ENCODE data around the gene OR52K2.
"Not testable (repeated sequence)": the region's sequence is repeated elsewhere in the genome, so short reads cannot be mapped to it uniquely, and the experiment has no call there.

The OR52K2 gene

GRCh38 chr11:4448995-4449394 is at the start of gene OR52K2:
Gene OR52K2 (plus strand): TSS chr11:4449295. CDS start chr11:4449340, 45 bp downstream.
- no peaks in the 10 kb centered on the region for H3K4me1 ChIP-seq (ENCODE audit: insufficient read depth, insufficient read length)
- H3K27me3 ChIP-seq (ENCODE audit: insufficient read depth, insufficient read length) = no peaks in the 10 kb centered on the region
- H3K36me3 ChIP-seq (ENCODE audit: insufficient read depth, insufficient read length, low read length) = no peaks in the 10 kb centered on the region
- no peak within 1 kb of the TSS for H3K9ac ChIP-seq (ENCODE audit: insufficient read length, low read depth)
- H3K4me3 ChIP-seq (ENCODE audit: insufficient read length, low read depth) = no peak within 1 kb of the TSS
- no peak for DNase-seq (ENCODE audit: low read depth, low spot score)
- TF ChIP-seq SUZ12 (IDR thresholded peaks at IDR 0.05; ENCODE audit: extremely low read depth, insufficient read depth, insufficient read length) (no peak), YY1 (IDR thresholded peaks at IDR 0.05; ENCODE audit: insufficient read depth, insufficient read length) (no peak), ZNF274 (IDR thresholded peaks at IDR 0.05; ENCODE audit: low read depth, low read length) (no peak)
- H3K9me3 ChIP-seq (ENCODE audit: insufficient read depth, low read length) = peaks cover 1% of the 10 kb centered on the region; the same call in 1 of the 2 replicates

GRCh38 chr11:4406206-4406605 is 42.9 kb upstream of the OR52K2 start:
- H3K9ac ChIP-seq (ENCODE audit: insufficient read length, low read depth); H3K36me3 ChIP-seq (ENCODE audit: insufficient read depth, insufficient read length, low read length); H3K9me3 ChIP-seq (ENCODE audit: insufficient read depth, low read length); DNase-seq (ENCODE audit: low read depth, low spot score); H3K27me3 ChIP-seq (ENCODE audit: insufficient read depth, insufficient read length); H3K4me1 ChIP-seq (ENCODE audit: insufficient read depth, insufficient read length); H3K4me3 ChIP-seq (ENCODE audit: insufficient read length, low read depth): not testable (repeated sequence)

- Histone ChIP-seq H3K4me3 (ENCODE audit: insufficient read length, low read depth) (no peak overlapping the region), H3K9me3 (ENCODE audit: insufficient read depth, low read length) (no peaks in the 10 kb centered on the region), H3K4me1 (ENCODE audit: insufficient read depth, insufficient read length) (no peaks in the 10 kb centered on the region), H3K36me3 (ENCODE audit: insufficient read depth, insufficient read length, low read length) (no peaks in the 10 kb centered on the region), H3K9ac (ENCODE audit: insufficient read length, low read depth) (no peak overlapping the region), H3K27me3 (ENCODE audit: insufficient read depth, insufficient read length) (no peaks in the 10 kb centered on the region)
- no peak for DNase-seq (ENCODE audit: low read depth, low spot score)
- TF ChIP-seq YY1 (IDR thresholded peaks at IDR 0.05; ENCODE audit: insufficient read depth, insufficient read length) = no peak
- TF ChIP-seq SUZ12 (IDR thresholded peaks at IDR 0.05; ENCODE audit: extremely low read depth, insufficient read depth, insufficient read length) = no peak
- TF ChIP-seq ZNF274 (IDR thresholded peaks at IDR 0.05; ENCODE audit: low read depth, low read length) = no peak
These were observed 32.8 kb upstream of the OR52K2 start for GRCh38 chr11:4416306-4416705.

GRCh38 chr11:4416816-4417215 is 32.3 kb upstream of the OR52K2 start:
- Histone ChIP-seq H3K4me3 (ENCODE audit: insufficient read length, low read depth) (no peak overlapping the region), H3K9me3 (ENCODE audit: insufficient read depth, low read length) (no peaks in the 10 kb centered on the region), H3K27me3 (ENCODE audit: insufficient read depth, insufficient read length) (no peaks in the 10 kb centered on the region), H3K36me3 (ENCODE audit: insufficient read depth, insufficient read length, low read length) (no peaks in the 10 kb centered on the region), H3K4me1 (ENCODE audit: insufficient read depth, insufficient read length) (no peaks in the 10 kb centered on the region), H3K9ac (ENCODE audit: insufficient read length, low read depth) (no peak overlapping the region)
- TF ChIP-seq SUZ12 (IDR thresholded peaks at IDR 0.05; ENCODE audit: extremely low read depth, insufficient read depth, insufficient read length) = no peak
- no peak for TF ChIP-seq YY1 (IDR thresholded peaks at IDR 0.05; ENCODE audit: insufficient read depth, insufficient read length)
- TF ChIP-seq ZNF274 (IDR thresholded peaks at IDR 0.05; ENCODE audit: low read depth, low read length) = no peak
- DNase-seq (ENCODE audit: low read depth, low spot score) = no peak

GRCh38 chr11:4418403-4418802 is 30.7 kb upstream of the OR52K2 start:
- H3K36me3 ChIP-seq (ENCODE audit: insufficient read depth, insufficient read length, low read length) = no peaks in the 10 kb centered on the region
- no peak overlapping the region for H3K9ac ChIP-seq (ENCODE audit: insufficient read length, low read depth)
- no peak for DNase-seq (ENCODE audit: low read depth, low spot score)
- H3K4me3 ChIP-seq (ENCODE audit: insufficient read length, low read depth) = no peak overlapping the region
- no peaks in the 10 kb centered on the region for H3K9me3 ChIP-seq (ENCODE audit: insufficient read depth, low read length)
- TF ChIP-seq SUZ12 (IDR thresholded peaks at IDR 0.05; ENCODE audit: extremely low read depth, insufficient read depth, insufficient read length) = no peak
- TF ChIP-seq YY1 (IDR thresholded peaks at IDR 0.05; ENCODE audit: insufficient read depth, insufficient read length) = no peak
- H3K27me3 ChIP-seq (ENCODE audit: insufficient read depth, insufficient read length) = no peaks in the 10 kb centered on the region
- no peaks in the 10 kb centered on the region for H3K4me1 ChIP-seq (ENCODE audit: insufficient read depth, insufficient read length)

- TF ChIP-seq ZNF274 (IDR thresholded peaks at IDR 0.05; ENCODE audit: low read depth, low read length) = no peak
- TF ChIP-seq YY1 (IDR thresholded peaks at IDR 0.05; ENCODE audit: insufficient read depth, insufficient read length) = no peak
- no peak for TF ChIP-seq SUZ12 (IDR thresholded peaks at IDR 0.05; ENCODE audit: extremely low read depth, insufficient read depth, insufficient read length)
- H3K4me3 ChIP-seq (ENCODE audit: insufficient read length, low read depth) = no peak overlapping the region
- no peaks in the 10 kb centered on the region for H3K9me3 ChIP-seq (ENCODE audit: insufficient read depth, low read length)
- no peak overlapping the region for H3K9ac ChIP-seq (ENCODE audit: insufficient read length, low read depth)
- H3K36me3 ChIP-seq (ENCODE audit: insufficient read depth, insufficient read length, low read length) = no peaks in the 10 kb centered on the region
- no peaks in the 10 kb centered on the region for H3K27me3 ChIP-seq (ENCODE audit: insufficient read depth, insufficient read length)
- H3K4me1 ChIP-seq (ENCODE audit: insufficient read depth, insufficient read length) = no peaks in the 10 kb centered on the region
- no peak for DNase-seq (ENCODE audit: low read depth, low spot score)
These were observed 19.0 kb upstream of the OR52K2 start for GRCh38 chr11:4430051-4430450.

- TF ChIP-seq SUZ12 (IDR thresholded peaks at IDR 0.05; ENCODE audit: extremely low read depth, insufficient read depth, insufficient read length) (no peak), ZNF274 (IDR thresholded peaks at IDR 0.05; ENCODE audit: low read depth, low read length) (no peak), YY1 (IDR thresholded peaks at IDR 0.05; ENCODE audit: insufficient read depth, insufficient read length) (no peak)
- DNase-seq (ENCODE audit: low read depth, low spot score) = no peak
- no peaks in the 10 kb centered on the region for H3K27me3 ChIP-seq (ENCODE audit: insufficient read depth, insufficient read length)
- no peaks in the 10 kb centered on the region for H3K9me3 ChIP-seq (ENCODE audit: insufficient read depth, low read length)
- no peak overlapping the region for H3K4me3 ChIP-seq (ENCODE audit: insufficient read length, low read depth)
- no peaks in the 10 kb centered on the region for H3K36me3 ChIP-seq (ENCODE audit: insufficient read depth, insufficient read length, low read length)
- no peaks in the 10 kb centered on the region for H3K4me1 ChIP-seq (ENCODE audit: insufficient read depth, insufficient read length)
- no peak overlapping the region for H3K9ac ChIP-seq (ENCODE audit: insufficient read length, low read depth)
These were observed 15.2 kb upstream of the OR52K2 start for GRCh38 chr11:4433856-4434255.

- H3K9ac ChIP-seq (ENCODE audit: insufficient read length, low read depth) = no peak overlapping the region
- no peaks in the 10 kb centered on the region for H3K36me3 ChIP-seq (ENCODE audit: insufficient read depth, insufficient read length, low read length)
- H3K4me3 ChIP-seq (ENCODE audit: insufficient read length, low read depth) = no peak overlapping the region
- H3K27me3 ChIP-seq (ENCODE audit: insufficient read depth, insufficient read length) = no peaks in the 10 kb centered on the region
- H3K4me1 ChIP-seq (ENCODE audit: insufficient read depth, insufficient read length) = no peaks in the 10 kb centered on the region
- DNase-seq (ENCODE audit: low read depth, low spot score) = no peak
- no peaks in the 10 kb centered on the region for H3K9me3 ChIP-seq (ENCODE audit: insufficient read depth, low read length)
- no peak for TF ChIP-seq SUZ12 (IDR thresholded peaks at IDR 0.05; ENCODE audit: extremely low read depth, insufficient read depth, insufficient read length)
- TF ChIP-seq YY1 (IDR thresholded peaks at IDR 0.05; ENCODE audit: insufficient read depth, insufficient read length) = no peak
- no peak for TF ChIP-seq ZNF274 (IDR thresholded peaks at IDR 0.05; ENCODE audit: low read depth, low read length)
These were observed 12.7 kb upstream of the OR52K2 start for GRCh38 chr11:4436411-4436810.
